Astrocyte (in vitro differentiated cells and primary cell): ENCODE data around the gene ITPR2. TPM values are rescaled to one million over a fixed set of nuclear protein-coding genes. Genes with fewer than 3 reads are reported as not detected.

Source experiments
- DNase-seq: peaks from one replicate; pipeline ENCODE4 v3.0.0-alpha.2; 2010; ENCODE audit warnings: low read depth
- FAIRE-seq: peaks from 2 replicates; lab custom pipeline; 2011; peaks lifted over from hg19 to GRCh38; lab: Jason Lieb, UNC
- H2AFZ ChIP-seq: 2 replicates; pipeline ENCODE4 v1.6.0; 2012; ENCODE audit warnings: low read depth, low read length, inconsistent platforms
- H3K27ac ChIP-seq: 2 replicates; pipeline ENCODE4 v1.5.1; 2011; ENCODE audit warnings: low read depth, low read length, inconsistent platforms
- H3K27me3 ChIP-seq: 2 replicates; pipeline ENCODE4 v1.6.0; 2011; ENCODE audit warnings: low read length, inconsistent platforms; ENCODE audit not compliant: insufficient read depth
- H3K36me3 ChIP-seq: 2 replicates; pipeline ENCODE4 v1.5.1; 2011; ENCODE audit warnings: low read length, inconsistent platforms; ENCODE audit not compliant: insufficient read depth
- H3K4me1 ChIP-seq: 2 replicates; pipeline ENCODE4 v1.5.1; 2011; ENCODE audit warnings: low read length, inconsistent platforms; ENCODE audit not compliant: insufficient read depth
- H3K4me2 ChIP-seq: 2 replicates; pipeline ENCODE4 v1.6.0; 2012; ENCODE audit warnings: low read length, inconsistent platforms
- H3K4me3 ChIP-seq: 2 replicates; pipeline ENCODE4 v1.5.1; 2011; ENCODE audit warnings: low read depth, mild to moderate bottlenecking, low read length, inconsistent platforms; ENCODE audit not compliant: insufficient read depth
- H3K79me2 ChIP-seq: 2 replicates; pipeline ENCODE4 v1.6.0; 2012; ENCODE audit warnings: mild to moderate bottlenecking, low read length, inconsistent platforms; ENCODE audit not compliant: insufficient read depth
- H3K9ac ChIP-seq: 2 replicates; pipeline ENCODE4 v1.6.0; 2012; ENCODE audit warnings: mild to moderate bottlenecking, low read length, inconsistent platforms
- H3K9me3 ChIP-seq: 2 replicates; pipeline ENCODE4 v1.5.1; 2012; ENCODE audit warnings: low read depth, mild to moderate bottlenecking, low read length, inconsistent platforms; ENCODE audit not compliant: insufficient read depth
- H4K20me1 ChIP-seq: 2 replicates; pipeline ENCODE4 v1.6.0; 2012; ENCODE audit warnings: low read length, inconsistent platforms; ENCODE audit not compliant: insufficient read depth
- H3K27ac Mint-ChIP-seq: one replicate; pipeline ENCODE4 v1.8.0; 2021; ENCODE audit warnings: mild to moderate bottlenecking, mixed read lengths; ENCODE audit not compliant: unreplicated experiment
- H3K27me3 Mint-ChIP-seq: one replicate; pipeline ENCODE4 v1.8.0; 2021; ENCODE audit warnings: low read depth, mixed read lengths; ENCODE audit not compliant: unreplicated experiment
- H3K36me3 Mint-ChIP-seq: one replicate; pipeline ENCODE4 v1.8.0; 2021; ENCODE audit warnings: low read depth, mixed read lengths; ENCODE audit not compliant: unreplicated experiment
- H3K4me1 Mint-ChIP-seq: one replicate; pipeline ENCODE4 v1.8.0; 2021; ENCODE audit warnings: low read depth, mixed read lengths; ENCODE audit not compliant: unreplicated experiment
- H3K4me3 Mint-ChIP-seq: one replicate; pipeline ENCODE4 v1.8.0; 2021; ENCODE audit warnings: mild to moderate bottlenecking, moderate library complexity, mixed read lengths; ENCODE audit not compliant: unreplicated experiment
- H3K9me3 Mint-ChIP-seq: one replicate; pipeline ENCODE4 v1.8.0; 2021; ENCODE audit warnings: mild to moderate bottlenecking, mixed read lengths; ENCODE audit not compliant: unreplicated experiment
- EZH2 ChIP-seq: IDR thresholded peaks from 2 replicates; pipeline ENCODE4 v1.6.1; 2012; ENCODE audit warnings: mild to moderate bottlenecking, low read length, inconsistent platforms; ENCODE audit not compliant: insufficient read depth
- total RNA-seq: library from RNA; stranded (reverse); gene quantifications from 2 replicates; pipeline ENCODE4 v1.2.1, GENCODE V29; 2021
- TF ChIP-seq, protein P1 (sequence below): IDR thresholded peaks from 2 replicates; pipeline ENCODE4 v1.5.1; 2011; ENCODE audit warnings: low read depth, mild to moderate bottlenecking, inconsistent platforms, low read length, moderate library complexity; ENCODE audit not compliant: insufficient read depth

ITPR2 gene
- total RNA-seq, 1 donor from 2014 or later, result 24.4 TPM

DNA sequence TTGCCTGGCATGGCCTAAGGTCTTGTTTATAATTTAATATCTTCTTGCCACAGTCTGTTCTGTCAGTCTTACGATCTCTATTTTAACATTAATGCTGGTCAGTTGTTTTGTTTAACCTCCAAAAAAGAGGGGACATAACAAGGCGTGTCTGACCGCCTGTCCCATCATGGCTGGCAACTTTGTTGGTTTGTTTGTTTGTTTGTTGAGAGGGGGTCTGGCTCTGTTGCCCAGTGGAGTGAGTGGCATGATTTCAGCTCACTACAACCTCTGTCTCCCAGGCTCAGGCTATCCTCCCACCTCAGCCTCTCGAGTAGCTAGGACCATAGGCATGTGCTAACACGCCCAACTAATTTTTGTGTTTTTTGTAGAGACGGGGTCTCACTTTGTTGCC lies 36.1 kb upstream of the ITPR2 start:
- no peak overlapping the region for H3K9ac ChIP-seq
- H3K4me2 ChIP-seq, result no peak overlapping the region

DNA sequence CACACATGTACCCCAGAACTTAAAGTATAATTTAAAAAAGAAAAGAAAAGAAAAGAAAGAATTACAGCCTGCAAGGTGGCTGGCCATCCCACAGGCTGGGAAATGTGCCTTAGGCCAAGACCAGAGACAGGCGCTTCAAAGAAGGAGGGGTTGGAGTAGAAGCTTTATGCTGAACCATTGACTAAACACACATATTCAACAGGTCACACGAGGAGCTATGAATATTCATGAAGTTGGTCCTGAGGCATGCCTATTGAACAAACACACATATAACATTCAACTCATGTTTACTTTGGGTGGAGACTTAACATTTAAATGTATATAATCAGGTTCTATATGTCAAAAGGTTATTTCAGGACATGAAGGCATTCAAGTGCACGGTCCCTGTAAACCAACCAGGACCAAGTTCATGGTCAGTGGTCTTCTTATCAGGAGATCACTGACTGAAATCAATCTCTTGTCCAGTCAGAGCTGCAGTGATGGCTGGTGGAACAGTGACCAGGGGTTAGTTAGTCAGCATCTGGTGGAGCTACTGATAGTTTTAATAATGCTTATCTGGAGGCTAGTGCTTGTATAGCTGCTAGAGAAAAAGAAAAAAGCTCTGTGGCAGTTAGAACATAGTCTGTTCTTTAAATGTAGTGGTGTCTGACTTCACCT lies 35.6 kb upstream of the ITPR2 start:
- H3K27ac Mint-ChIP-seq, result peak overlapping the region; percentile 22
- no peak overlapping the region for H3K4me3 Mint-ChIP-seq

More for the DNA sequence above, 36.1 kb upstream of the ITPR2 start:
- no peak for TF ChIP-seq EZH2
- TF ChIP-seq, protein P1, sequence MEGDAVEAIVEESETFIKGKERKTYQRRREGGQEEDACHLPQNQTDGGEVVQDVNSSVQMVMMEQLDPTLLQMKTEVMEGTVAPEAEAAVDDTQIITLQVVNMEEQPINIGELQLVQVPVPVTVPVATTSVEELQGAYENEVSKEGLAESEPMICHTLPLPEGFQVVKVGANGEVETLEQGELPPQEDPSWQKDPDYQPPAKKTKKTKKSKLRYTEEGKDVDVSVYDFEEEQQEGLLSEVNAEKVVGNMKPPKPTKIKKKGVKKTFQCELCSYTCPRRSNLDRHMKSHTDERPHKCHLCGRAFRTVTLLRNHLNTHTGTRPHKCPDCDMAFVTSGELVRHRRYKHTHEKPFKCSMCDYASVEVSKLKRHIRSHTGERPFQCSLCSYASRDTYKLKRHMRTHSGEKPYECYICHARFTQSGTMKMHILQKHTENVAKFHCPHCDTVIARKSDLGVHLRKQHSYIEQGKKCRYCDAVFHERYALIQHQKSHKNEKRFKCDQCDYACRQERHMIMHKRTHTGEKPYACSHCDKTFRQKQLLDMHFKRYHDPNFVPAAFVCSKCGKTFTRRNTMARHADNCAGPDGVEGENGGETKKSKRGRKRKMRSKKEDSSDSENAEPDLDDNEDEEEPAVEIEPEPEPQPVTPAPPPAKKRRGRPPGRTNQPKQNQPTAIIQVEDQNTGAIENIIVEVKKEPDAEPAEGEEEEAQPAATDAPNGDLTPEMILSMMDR, result no peak
- Mint-ChIP-seq H3K36me3 (no peaks in the 10 kb centered on the region), H3K4me1 (peaks cover 3% of the 10 kb centered on the region), H3K4me3 (no peak overlapping the region), H3K9me3 (no peaks in the 10 kb centered on the region), H3K27ac (no peak overlapping the region), H3K27me3 (peaks cover 2% of the 10 kb centered on the region)
- H3K27ac ChIP-seq, result no peak overlapping the region
- DNase-seq (no peak), FAIRE-seq (no peak)
- H3K79me2 ChIP-seq, result no peaks in the 10 kb centered on the region
- H3K9me3 ChIP-seq, result no peaks in the 10 kb centered on the region
- H2AFZ ChIP-seq, result no peak overlapping the region
- H3K4me1 ChIP-seq, result no peaks in the 10 kb centered on the region
- H3K27me3 ChIP-seq, result peaks cover 2% of the 10 kb centered on the region
- H4K20me1 ChIP-seq, result no peaks in the 10 kb centered on the region
- H3K36me3 ChIP-seq, result no peaks in the 10 kb centered on the region
- H3K4me3 ChIP-seq, result no peak overlapping the region

DNA sequence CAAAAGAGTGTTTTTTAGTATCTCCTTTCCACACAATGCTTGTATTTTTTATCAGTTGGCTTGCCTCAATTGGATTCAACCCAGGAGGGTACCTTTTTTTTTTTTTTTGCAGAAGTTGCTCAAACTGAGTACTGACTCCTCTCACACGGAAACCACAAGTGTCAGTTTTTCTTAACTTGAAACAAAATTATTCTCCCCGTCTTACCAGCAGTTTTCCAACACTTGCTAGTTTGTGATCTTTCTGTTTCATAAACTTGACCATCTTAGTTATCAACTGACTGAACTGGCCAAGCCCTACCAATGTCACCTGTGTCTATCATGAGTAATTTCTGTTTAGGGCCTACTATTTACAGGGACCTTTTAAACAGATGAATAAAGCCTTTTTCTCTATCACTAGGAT lies 34.1 kb upstream of the ITPR2 start:
- Histone ChIP-seq H3K4me1 (no peaks in the 10 kb centered on the region), H3K9ac (no peak overlapping the region), H3K4me2 (no peak overlapping the region), H3K27ac (no peak overlapping the region), H3K36me3 (no peaks in the 10 kb centered on the region), H3K27me3 (no peaks in the 10 kb centered on the region), H4K20me1 (no peaks in the 10 kb centered on the region), H3K9me3 (no peaks in the 10 kb centered on the region), H2AFZ (no peak overlapping the region), H3K79me2 (no peaks in the 10 kb centered on the region), H3K4me3 (no peak overlapping the region)
- no peaks in the 10 kb centered on the region for H3K36me3 Mint-ChIP-seq
- H3K4me1 Mint-ChIP-seq, result peaks cover 3% of the 10 kb centered on the region
- FAIRE-seq (no peak), DNase-seq (no peak)
- H3K27ac Mint-ChIP-seq, result no peak overlapping the region
- no peak for TF ChIP-seq EZH2
- TF ChIP-seq, protein P1, result no peak
- H3K9me3 Mint-ChIP-seq, result no peaks in the 10 kb centered on the region
- H3K27me3 Mint-ChIP-seq, result peaks cover 2% of the 10 kb centered on the region
- H3K4me3 Mint-ChIP-seq, result no peak overlapping the region

More for the DNA sequence above, 35.6 kb upstream of the ITPR2 start:
- Histone ChIP-seq H3K79me2 (no peaks in the 10 kb centered on the region), H3K9me3 (no peaks in the 10 kb centered on the region), H3K4me2 (no peak overlapping the region), H3K27ac (no peak overlapping the region), H4K20me1 (no peaks in the 10 kb centered on the region), H3K9ac (no peak overlapping the region), H2AFZ (no peak overlapping the region), H3K4me3 (no peak overlapping the region), H3K27me3 (peaks cover 2% of the 10 kb centered on the region), H3K4me1 (no peaks in the 10 kb centered on the region), H3K36me3 (no peaks in the 10 kb centered on the region)
- peaks cover 2% of the 10 kb centered on the region for H3K27me3 Mint-ChIP-seq
- DNase-seq, result no peak
- peaks cover 3% of the 10 kb centered on the region for H3K4me1 Mint-ChIP-seq
- no peaks in the 10 kb centered on the region for H3K36me3 Mint-ChIP-seq
- no peak for TF ChIP-seq EZH2
- TF ChIP-seq, protein P1, result no peak
- H3K9me3 Mint-ChIP-seq, result no peaks in the 10 kb centered on the region
- no peak for FAIRE-seq
